NCI-H2196 (cell line): ENCODE results near the gene ATP1A2.

ENCODE experiments used
- DNase-seq: peaks from one replicate; lab custom pipeline; 2025; ENCODE audit not compliant: unreplicated experiment; lab: John Stamatoyannopoulos, UW

Gene ATP1A2

DNA sequence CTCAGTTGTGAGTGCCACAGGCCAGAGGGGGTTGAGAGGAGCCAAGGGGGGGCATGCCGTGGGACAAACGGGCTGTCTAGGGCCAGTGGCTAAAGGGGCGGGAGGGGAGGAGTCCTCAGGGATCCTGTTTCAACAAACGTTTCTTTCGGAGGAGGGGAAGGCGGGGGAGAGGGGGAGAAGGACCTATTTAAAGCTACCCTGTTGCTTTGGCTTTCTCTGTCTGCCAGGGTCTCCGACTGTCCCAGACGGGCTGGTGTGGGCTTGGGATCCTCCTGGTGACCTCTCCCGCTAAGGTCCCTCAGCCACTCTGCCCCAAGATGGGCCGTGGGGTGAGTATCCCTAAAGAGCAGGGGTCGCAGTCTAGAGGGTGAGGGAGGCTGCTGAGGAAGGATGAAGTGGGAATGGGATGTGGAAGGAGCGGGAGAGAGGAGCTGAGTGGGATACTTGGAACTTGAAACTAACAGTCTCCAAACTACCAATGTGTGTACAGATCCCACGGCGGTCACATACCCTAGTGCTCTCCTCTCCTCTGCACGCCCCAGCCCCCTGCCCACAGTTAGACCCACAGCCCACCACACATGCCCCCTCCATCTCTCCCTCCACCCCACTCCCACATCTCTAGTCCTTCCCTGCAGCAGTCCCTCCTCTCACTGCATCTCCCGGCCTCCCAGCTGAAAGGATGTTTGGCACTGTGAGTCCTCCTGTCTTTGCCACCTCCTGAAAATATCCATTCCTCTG lies at the start of gene ATP1A2:
Gene ATP1A2, plus strand, starts transcription at position 215 of the 738 bp plus-strand sequence. Its CDS starts 103 bp downstream, at position 318.
- DNase-seq: no peak

DNA sequence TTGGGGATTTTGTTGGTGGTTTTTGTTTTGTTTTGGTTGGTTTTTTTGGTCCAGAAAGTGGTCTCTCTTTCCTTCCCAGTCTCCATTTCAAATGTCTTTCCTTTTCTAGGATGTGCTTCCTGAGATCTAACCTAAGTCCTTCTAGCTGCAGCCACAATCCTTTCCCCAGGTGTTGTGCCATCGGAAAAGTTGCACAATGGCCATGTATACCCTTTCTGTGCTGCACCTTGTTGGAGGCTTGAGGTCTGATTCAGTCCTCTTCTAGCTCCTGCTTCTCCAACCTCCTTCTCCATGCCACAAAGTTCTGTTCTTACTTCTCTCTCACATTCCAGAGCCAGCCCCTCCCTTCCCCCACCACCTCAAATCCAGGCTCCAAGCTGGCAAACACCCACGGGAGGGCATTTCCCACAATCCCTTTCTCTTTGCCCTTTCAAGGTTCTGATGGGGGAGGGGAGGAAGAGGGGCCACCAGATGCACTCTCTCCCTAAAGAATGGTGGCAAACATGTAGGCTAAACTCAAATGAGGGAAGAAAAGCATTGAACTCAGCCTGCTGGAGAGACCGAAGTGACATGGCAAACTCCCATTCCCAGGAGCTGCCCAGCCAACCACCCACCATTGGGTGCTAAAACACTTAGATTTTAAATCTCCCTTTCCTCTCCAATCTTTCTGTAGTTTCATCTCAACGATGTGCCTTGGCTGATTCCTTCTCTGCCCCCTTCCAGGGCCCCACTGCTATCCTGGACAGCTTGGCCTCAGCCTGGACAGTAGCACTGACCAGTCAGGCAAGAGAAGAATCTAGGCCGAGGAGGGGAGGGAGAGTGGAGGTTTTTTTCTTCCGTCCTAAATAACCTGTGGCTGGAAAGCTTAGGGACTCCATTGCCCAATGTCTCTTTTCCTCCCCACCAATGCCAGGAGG lies 48.5 kb upstream of the ATP1A2 start:
- no peak for DNase-seq

DNA sequence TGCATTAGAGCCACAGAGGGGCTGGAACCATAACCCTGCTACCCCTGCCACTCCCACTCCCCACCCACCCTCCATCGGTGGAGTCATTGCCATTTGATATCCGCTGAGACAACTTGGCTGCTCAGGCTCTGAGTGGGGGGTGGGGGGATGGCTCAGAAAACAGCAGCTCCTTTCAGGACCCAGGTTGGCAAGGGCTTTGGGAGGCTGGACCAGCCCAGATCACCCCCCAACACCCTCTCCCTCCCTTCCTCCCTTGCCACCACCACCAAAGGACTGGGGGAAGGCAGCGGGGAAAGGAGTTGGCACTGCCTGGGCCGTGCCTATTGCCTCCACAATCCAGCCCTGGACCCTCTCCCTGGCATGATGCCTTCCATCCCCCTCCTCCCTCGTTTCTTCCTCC lies 47.3 kb upstream of the ATP1A2 start:
- DNase-seq: no peak

DNA sequence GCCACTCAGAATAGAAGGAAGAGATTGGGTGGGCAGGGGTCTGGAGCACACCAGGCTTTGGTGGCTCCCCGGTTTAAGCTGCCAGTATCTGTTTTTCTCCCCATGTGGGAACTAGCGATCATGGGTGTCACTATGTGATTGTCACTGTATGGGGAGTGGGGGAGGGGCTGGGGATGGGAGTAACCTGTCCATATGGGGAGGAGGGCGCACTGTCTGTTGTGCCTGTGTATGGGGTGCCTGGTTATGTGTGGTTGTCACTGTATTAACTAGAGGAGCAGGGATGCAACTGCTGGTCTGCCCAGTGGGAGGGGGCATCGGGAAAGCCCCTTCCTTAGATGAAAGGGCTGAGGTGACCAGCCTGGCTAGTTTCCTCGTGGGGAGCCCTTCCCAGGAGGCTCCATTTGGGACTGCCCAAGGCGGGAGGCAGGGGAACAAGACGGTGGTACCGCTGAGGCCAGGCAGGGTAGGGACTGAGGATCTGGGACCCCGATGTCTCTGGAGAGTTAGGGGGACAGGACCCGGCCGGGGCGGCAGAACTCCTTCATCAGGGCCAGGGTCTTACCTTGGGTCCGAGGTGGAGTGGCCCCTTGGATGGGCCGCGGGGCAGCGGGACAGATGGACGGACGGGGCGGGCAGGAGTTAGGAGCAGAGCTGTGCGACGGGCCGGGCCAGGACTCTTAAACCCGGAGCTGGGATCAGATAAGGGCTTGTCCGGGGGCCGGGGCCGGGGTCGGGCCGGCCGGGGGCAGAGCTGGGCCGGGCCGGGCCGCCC lies 45.9 kb upstream of the ATP1A2 start, which contains the start of gene KCNJ10:
Gene KCNJ10, minus strand, starts transcription at position 701 of the 772 bp plus-strand sequence. CDS start 27,628 bp downstream, outside the sequence.
- DNase-seq: no peak

DNA sequence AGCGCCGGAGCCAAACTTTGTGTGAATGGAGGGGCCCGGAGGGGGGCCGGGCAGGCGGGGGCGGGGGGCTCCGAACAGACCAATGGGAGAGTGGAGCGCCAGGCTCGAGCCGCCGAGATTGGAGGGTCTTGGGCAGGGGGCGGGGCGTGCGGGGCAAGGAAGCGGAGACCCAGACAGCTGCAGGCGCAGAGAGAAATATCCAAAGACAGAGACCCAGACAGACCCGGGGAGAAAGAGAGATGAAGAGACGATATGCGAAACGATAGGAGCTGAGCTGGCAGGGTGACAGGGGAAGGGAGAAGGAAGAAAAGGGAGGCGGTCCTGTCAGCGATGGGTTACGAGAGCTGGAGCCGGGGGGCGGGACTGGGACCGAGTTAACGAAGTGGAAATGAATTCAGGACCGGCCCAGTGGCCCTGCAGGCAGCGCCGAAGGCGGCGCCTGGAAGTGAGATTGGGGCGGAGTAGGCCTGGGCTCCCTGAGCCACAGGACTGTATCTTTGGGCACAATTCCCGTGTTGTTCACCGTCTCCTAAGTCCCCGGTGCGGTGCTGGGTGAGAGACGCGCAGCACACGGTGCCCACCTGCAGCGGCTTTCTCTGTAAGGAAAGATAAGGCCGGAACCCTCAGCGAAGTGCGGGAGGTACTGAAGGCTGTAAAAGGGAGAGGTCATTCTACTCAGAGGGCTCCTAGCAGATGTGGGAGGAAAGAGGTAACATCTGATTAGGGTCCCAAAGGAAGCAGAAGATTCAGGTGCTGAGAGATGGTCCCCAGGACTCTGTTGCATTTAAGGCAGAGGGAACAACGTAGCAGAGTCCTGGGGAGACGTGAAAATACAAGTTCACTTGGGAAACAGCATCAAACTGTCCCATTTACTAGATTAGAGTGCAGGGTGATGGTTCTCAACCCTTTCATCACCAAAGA lies 45.1 kb upstream of the ATP1A2 start:
- peak; percentile 59 for DNase-seq

DNA sequence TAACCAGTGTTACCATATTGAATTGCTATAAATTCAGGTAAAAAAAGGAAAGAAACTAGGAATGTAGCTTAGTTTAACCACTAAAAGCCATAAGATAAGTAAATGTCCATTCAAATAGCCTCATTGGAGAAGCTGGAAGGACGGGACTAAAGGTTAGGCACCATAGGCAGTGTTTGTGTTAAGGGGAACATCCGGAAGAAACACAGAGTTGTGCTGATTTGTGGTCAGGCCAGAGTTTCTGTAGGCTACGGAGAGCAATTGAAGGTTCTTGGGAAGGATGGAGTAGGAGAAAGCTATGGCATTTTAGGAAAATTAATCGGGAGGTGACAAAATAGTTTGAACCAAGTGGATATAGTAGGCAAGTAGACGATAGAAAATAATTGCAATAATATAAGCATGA lies 44.3 kb upstream of the ATP1A2 start:
- DNase-seq: no peak

DNA sequence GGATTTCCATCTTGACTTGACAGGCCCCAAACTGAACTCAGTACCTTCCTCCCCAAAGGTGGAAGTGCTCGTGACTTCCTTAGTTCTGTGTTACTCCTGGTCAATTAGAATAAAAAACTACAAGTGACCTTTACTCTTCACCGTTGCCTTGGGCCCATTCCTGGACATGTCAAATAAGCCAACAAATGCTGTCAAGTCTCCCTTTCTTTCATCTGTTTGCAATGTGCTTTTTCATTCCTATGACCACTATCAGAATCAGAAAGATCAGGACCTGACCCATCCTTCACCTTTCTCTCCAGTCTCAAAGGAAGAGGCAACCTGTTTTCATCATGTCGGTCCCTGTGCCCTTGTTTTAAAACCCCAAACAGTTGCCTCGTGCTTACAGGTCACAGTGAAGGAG lies 40.7 kb upstream of the ATP1A2 start:
- DNase-seq: no peak

DNA sequence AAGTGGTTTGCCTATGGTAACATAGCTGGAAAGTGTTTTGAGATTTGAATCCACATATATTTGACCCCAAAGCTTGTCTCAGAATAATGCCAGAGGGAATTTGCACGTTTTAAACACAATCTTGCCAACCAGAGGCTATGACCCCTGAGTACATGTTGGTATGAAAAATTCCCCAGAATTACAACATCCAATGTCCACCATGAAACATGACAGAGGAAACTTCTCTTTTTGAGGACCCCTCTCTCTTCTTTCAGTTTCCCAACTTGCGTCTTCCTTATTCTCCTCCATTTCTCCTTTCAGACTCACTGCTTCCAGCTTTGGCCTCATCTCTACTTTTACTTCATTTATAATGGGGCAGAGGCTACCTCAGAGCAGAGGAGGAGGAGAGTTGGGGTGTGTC lies 39.7 kb upstream of the ATP1A2 start:
- DNase-seq: no peak

DNA sequence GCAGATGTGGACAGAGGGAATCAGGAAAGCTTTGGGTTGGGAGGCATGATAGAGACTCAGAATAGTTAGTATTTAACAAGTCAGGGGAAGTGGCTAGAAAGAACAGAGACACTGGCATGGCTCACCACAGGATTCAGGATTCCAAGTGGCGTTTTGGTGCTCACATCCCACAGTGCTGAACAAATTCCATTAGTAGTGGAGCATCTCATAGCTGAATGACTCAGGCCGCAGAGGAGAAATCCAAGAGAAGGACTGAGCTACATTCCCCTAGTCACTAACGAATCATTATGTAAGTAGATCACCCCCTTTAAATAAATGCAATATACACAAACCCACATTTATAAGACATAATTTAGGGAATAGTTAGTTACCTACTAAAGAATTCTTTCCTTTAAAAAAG lies 39.3 kb upstream of the ATP1A2 start:
- no peak for DNase-seq

DNA sequence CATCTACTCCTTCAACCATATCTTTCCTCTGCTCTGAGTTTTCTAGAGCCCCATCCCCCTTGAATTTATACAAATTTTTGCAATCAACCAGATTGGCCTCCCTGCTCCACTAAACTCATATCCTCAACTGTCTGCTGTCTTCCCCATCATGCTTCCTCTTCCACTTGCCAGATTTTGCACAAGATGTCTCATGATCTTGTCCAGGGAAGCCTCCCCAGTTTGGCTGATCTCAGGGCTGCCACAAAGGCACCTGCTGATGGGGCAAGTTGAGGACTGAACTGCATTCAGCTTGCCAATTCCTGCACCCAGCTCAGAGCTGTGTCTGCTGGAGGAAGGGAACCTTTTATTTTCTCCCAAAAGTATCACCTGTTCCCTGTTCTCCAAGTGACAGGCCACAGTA lies 38.1 kb upstream of the ATP1A2 start:
- no peak for DNase-seq

DNA sequence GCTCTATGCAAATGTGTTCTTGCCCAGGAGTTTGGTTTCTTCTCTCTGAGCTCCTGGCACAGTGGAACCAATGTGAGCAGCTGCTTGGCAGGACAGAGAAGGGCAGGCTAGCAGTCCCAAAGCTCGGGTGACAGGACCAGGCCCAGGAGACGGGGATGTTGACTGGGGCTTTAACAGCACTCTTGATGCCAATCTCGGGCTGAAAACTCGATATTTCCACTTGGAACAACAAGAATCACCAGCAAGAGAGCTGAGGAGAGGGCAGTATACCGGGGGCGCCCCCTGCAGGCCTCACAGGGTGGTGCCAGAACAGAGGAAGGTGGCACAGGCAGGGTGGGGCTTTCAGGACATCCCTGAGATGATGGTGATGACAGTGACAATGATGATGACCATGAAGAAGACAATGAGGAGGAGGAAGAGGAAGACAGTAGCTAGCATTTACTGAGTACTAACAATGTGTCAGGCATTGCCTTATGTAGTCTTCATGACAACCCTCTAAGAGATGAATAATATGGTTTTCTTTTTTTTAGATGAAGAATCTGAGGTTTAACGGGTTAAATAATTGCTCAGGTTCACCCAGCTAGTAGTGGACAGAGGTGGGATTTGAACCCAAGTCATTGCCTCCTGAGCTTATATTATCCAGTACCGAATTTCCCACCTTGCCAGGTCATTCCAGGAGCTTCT lies 36.9 kb upstream of the ATP1A2 start:
- peak; percentile 28 for DNase-seq

DNA sequence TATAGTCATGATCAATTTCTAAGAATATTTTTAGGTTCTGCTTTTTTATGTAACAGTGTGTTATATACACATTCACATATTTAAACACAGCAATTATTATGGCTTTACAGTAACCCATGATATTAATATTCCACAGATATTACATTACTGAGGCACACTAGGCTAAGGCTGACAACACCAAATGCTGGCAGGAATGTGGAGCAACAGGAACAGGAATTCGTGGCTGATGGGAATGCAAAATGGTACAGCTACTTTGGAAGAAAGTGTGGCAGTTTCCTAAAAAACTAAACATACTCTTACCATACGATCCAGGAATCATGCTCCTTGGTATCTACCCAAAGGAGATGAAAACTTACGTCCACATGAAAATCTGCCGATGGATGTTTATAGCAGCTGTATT lies 36.1 kb upstream of the ATP1A2 start:
- no peak for DNase-seq

DNA sequence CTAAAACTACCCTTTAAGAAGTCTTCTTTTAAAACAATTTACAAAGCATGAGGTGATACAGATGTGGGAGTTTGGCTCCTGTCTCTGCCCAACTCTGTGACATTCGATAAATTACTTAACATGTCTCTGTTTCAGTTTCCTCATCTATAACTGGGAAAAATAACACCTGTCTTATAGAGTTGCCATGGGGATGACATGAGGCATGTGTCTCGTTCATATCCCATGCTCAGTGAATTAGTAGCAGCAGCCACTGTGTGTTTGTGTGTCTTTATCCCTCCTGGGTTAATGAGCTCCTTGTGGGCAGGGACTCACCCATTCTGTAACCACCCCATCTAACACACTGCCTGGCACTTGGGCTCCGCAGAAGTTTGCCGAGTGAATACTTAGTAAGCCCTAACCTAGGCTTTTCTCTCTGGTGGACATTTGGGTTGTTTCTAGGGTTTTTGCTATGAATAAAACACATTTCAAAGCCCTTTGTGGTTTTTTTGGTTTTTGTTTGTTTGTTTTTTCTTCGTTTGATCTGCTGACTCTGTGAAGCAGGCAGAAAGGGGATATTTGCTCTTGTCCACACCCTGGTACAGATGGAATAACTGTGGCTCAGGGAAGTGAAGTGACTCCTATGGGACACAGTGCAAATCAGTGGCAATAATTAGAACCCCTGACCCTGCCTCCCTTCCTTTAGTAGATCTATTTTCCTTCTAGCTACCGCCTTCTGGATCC lies 35.0 kb upstream of the ATP1A2 start:
- DNase-seq: no peak

DNA sequence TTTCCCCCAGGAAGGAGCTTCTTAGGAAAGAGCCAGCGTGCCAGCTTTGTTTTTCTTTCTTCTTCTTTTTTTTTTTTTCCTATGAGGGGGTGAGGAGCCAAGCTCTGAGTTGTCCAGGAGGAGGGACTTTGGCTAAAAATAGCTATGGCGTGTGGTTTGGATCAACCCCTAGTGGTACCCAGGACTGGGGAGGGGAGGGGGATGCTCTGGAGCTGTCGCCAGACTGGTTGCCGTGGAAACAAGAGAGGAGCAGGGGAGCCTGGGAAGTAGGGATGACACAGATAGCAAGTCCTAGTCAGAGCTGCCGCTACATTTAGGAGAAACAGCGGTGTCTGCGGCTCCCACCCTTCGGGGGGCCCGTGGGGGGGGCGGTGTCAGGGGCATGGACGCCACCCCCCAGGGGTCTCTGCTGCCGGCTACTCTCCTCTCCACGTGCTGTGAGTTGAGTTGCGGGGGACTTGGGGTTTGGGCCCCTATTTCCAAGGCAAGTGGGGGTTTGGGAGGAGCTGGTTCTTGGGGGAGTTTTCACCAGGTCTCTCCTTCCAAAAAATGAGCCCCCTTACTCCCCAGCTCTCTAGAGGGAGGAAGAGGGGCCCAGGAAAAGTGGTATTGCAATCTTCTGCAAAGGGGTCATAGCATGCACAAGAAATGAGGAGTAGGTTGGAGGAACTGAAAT lies 34.2 kb upstream of the ATP1A2 start, which contains the start of gene KCNJ9:
Gene KCNJ9, plus strand, starts transcription at position 278 of the 676 bp plus-strand sequence. CDS start 2,493 bp downstream, outside the sequence.
- DNase-seq: no peak

DNA sequence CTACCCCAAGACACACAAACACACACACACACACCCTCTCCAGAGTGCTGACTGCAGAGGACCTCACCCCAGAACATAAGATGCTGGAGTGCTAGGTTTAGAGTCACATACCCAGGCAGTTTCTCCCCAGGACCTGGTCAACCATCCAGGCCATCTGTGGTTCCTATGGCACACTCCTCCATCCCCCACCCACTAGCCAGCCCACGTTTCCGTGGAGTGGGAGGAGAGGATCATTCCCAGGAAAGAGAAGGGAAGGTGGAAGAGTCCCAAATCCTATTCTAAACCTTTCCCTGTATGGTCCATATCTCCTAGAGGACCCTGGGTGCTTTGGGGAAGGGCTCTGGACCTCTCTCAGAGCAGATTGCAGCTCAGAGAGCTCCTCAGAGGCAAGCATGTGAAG lies 33.1 kb upstream of the ATP1A2 start:
- no peak for DNase-seq

DNA sequence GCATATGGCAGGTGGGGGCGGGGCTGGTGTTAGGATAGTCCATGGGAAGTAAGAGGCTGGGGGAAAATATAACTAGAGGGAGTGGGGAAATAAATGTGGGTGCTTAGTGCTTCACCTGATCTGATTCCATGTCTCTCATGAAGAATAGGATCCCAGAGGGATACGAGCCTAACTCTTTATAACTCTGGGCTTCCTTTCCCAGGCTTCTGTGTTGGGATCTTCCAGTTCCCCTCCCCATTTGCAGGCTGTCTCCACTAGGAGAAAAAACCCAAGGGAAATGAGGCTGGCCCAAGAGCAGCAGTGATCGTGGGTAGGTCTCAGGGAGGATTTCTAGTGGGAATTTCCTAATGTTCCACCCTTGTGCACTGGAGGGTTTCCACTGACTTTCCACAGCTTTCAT lies 32.6 kb upstream of the ATP1A2 start:
- no peak for DNase-seq

DNA sequence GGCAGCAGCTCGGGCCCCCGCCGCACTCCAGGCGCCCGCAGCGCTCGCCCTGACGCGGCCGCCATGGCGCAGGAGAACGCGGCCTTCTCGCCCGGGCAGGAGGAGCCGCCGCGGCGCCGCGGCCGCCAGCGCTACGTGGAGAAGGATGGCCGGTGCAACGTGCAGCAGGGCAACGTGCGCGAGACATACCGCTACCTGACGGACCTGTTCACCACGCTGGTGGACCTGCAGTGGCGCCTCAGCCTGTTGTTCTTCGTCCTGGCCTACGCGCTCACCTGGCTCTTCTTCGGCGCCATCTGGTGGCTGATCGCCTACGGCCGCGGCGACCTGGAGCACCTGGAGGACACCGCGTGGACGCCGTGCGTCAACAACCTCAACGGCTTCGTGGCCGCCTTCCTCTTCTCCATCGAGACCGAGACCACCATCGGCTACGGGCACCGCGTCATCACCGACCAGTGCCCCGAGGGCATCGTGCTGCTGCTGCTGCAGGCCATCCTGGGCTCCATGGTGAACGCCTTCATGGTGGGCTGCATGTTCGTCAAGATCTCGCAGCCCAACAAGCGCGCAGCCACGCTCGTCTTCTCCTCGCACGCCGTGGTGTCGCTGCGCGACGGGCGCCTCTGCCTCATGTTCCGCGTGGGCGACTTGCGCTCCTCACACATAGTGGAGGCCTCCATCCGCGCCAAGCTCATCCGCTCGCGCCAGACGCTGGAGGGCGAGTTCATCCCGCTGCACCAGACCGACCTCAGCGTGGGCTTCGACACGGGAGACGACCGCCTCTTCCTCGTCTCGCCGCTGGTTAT lies 31.4 kb upstream of the ATP1A2 start:
- peak; percentile 56 for DNase-seq
